Parathyroid adenoma (tissue), 2 donors: ENCODE data around the gene CALCOCO1.

Source experiments
- H2AFZ ChIP-seq: fragments of 300-600 bp; sonication (generic); one replicate; pipeline ENCODE4 v1.7.0; 2017; ENCODE audit warnings: antibody characterized with exemption, mild to moderate bottlenecking
- H3K27ac ChIP-seq: fragments of 300-600 bp; sonication (generic); one replicate; pipeline ENCODE4 v1.7.0; 2017
- H3K27me3 ChIP-seq: fragments of 300-600 bp; sonication (generic); one replicate; pipeline ENCODE4 v1.7.0; 2017; ENCODE audit warnings: low read length; ENCODE audit not compliant: control insufficient read depth, insufficient read depth
- H3K36me3 ChIP-seq: fragments of 300-600 bp; sonication (generic); one replicate; pipeline ENCODE4 v1.7.0; 2017; ENCODE audit warnings: low read length; ENCODE audit not compliant: control insufficient read depth, insufficient read depth
- H3K4me1 ChIP-seq: fragments of 300-600 bp; sonication (generic); one replicate; pipeline ENCODE4 v1.7.0; 2017; ENCODE audit warnings: control low read depth
- H3K4me2 ChIP-seq: fragments of 300-600 bp; sonication (generic); one replicate; pipeline ENCODE4 v1.7.0; 2017; ENCODE audit warnings: low read length
- H3K4me3 ChIP-seq: fragments of 300-600 bp; sonication (generic); one replicate; pipeline ENCODE4 v1.7.0; 2017; ENCODE audit warnings: low read depth, low read length
- H3K79me2 ChIP-seq: fragments of 300-600 bp; sonication (generic); one replicate; pipeline ENCODE4 v1.7.0; 2017; ENCODE audit warnings: control low read depth
- H3K9ac ChIP-seq: fragments of 300-600 bp; sonication (generic); one replicate; pipeline ENCODE4 v1.7.0; 2017; ENCODE audit warnings: mild to moderate bottlenecking
- H3K9me3 ChIP-seq: fragments of 300-600 bp; sonication (generic); one replicate; pipeline ENCODE4 v1.7.0; 2017; ENCODE audit warnings: low read length; ENCODE audit not compliant: control insufficient read depth
- TF ChIP-seq, protein P1 (sequence below): fragments of 300-600 bp; sonication (generic); IDR thresholded peaks from one replicate; pipeline ENCODE4 v1.7.0; 2017; ENCODE audit warnings: antibody characterized with exemption, mild to moderate bottlenecking
- donor health status: primary hyperparathyroidism.

CALCOCO1 gene

DNA sequence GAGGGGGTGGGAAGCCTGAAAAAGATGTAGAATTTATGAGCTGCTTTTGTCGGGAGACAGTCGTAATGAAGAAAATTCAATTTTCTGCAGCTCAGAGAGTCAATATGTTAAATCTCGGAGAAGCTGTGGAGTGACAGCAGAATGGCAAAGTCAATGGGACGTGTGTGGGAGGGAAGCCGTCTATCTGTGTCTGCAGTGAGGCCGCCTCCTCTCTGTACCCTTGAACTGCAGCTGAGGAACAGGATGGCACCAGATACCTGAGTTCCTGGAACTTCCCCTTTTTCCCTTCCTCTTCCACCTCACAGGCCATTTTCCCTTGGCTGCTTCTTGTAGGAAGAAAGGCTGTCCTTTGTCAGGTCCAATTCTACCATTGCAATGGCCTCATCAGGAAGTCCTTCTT is 9.3 kb upstream of the CALCOCO1 start:
- H3K4me2 ChIP-seq, result no peak overlapping the region
- H3K36me3 ChIP-seq, result no peaks in the 10 kb centered on the region
- TF ChIP-seq, protein P1, sequence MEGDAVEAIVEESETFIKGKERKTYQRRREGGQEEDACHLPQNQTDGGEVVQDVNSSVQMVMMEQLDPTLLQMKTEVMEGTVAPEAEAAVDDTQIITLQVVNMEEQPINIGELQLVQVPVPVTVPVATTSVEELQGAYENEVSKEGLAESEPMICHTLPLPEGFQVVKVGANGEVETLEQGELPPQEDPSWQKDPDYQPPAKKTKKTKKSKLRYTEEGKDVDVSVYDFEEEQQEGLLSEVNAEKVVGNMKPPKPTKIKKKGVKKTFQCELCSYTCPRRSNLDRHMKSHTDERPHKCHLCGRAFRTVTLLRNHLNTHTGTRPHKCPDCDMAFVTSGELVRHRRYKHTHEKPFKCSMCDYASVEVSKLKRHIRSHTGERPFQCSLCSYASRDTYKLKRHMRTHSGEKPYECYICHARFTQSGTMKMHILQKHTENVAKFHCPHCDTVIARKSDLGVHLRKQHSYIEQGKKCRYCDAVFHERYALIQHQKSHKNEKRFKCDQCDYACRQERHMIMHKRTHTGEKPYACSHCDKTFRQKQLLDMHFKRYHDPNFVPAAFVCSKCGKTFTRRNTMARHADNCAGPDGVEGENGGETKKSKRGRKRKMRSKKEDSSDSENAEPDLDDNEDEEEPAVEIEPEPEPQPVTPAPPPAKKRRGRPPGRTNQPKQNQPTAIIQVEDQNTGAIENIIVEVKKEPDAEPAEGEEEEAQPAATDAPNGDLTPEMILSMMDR, result no peak
- H3K4me3 ChIP-seq, result no peak overlapping the region
- H2AFZ ChIP-seq, result no peak overlapping the region
- H3K27ac ChIP-seq, result no peak overlapping the region
- peaks cover 10% of the 10 kb centered on the region for H3K4me1 ChIP-seq
- no peak overlapping the region for H3K9ac ChIP-seq
- H3K27me3 ChIP-seq, result no peaks in the 10 kb centered on the region
- H3K9me3 ChIP-seq, result no peaks in the 10 kb centered on the region
- no peaks in the 10 kb centered on the region for H3K79me2 ChIP-seq

DNA sequence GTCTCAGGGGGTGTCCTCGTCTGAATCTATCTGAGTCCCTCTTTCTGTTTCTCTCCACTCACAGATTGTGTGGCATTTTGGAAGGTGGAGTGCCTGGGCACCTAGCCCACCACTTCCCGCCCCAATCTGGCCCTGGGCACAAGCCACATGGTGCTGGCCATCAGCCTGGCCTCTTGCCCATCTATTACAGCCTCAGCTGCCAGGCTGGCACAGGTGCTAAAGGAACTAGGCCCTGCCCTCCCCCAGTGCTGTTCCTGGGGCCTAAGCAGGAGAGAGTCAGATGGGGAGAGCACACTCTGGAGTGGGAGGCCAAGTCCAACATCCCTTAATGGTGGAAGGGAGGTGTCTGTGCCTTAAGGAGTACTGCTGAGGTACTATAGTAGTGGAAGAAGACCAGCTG is 8.3 kb upstream of the CALCOCO1 start:
- Histone ChIP-seq H3K27ac (no peak overlapping the region), H2AFZ (no peak overlapping the region), H3K9ac (no peak overlapping the region), H3K4me1 (peaks cover 10% of the 10 kb centered on the region), H3K4me2 (no peak overlapping the region), H3K36me3 (no peaks in the 10 kb centered on the region), H3K79me2 (no peaks in the 10 kb centered on the region), H3K4me3 (no peak overlapping the region), H3K27me3 (no peaks in the 10 kb centered on the region), H3K9me3 (no peaks in the 10 kb centered on the region)
- TF ChIP-seq, protein P1, result no peak

DNA sequence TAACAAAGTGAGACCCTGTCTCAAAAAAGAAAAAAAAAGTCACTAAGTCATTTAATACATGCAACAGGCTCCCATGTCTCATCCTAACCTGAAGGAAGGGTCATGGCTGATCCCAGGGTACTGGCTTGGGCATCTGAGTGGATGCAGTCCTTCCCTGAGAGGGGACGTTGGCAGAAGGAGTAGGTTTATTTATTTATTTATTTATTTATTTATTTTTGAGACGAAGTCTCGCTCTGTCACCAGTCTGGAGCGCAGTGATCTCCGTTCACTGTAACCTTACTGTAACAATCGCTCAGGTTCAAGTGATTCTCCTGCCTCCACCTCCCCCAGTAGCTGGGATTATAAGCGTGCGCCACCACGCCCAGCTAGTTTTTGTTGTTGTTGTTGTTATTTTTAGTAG is 7.2 kb upstream of the CALCOCO1 start:
- Histone ChIP-seq H2AFZ (no peak overlapping the region), H3K9me3 (no peaks in the 10 kb centered on the region), H3K36me3 (no peaks in the 10 kb centered on the region), H3K4me2 (no peak overlapping the region), H3K9ac (no peak overlapping the region), H3K4me1 (peaks cover 5% of the 10 kb centered on the region), H3K27ac (no peak overlapping the region), H3K79me2 (no peaks in the 10 kb centered on the region), H3K27me3 (no peaks in the 10 kb centered on the region), H3K4me3 (no peak overlapping the region)
- TF ChIP-seq, protein P1, result no peak

DNA sequence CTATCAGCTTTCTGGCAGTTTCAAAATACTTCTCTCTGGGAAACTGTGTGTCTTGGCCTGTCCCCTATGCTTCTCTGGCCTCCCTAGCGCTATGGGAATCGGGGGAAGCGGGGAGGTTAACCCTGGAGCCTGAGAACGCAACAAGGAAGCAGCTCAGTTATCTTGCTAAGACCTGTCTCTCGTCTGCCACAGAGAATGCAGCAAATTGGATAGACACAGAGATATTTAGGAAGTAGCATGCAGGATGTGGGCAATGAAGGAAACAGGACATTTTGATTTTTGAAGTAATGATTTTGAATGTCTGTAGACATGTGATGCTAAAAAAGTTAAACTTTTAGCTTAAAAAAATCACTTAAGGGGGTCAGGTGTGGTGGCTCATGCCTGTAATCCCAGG is 6.6 kb upstream of the CALCOCO1 start:
- H3K4me2 ChIP-seq, result no peak overlapping the region
- no peak overlapping the region for H2AFZ ChIP-seq
- H3K9me3 ChIP-seq, result no peaks in the 10 kb centered on the region
- peaks cover 1% of the 10 kb centered on the region for H3K4me1 ChIP-seq
- TF ChIP-seq, protein P1, result no peak
- no peak overlapping the region for H3K4me3 ChIP-seq
- H3K27me3 ChIP-seq, result no peaks in the 10 kb centered on the region
- H3K36me3 ChIP-seq, result no peaks in the 10 kb centered on the region
- H3K9ac ChIP-seq, result no peak overlapping the region
- H3K79me2 ChIP-seq, result no peaks in the 10 kb centered on the region
- no peak overlapping the region for H3K27ac ChIP-seq

DNA sequence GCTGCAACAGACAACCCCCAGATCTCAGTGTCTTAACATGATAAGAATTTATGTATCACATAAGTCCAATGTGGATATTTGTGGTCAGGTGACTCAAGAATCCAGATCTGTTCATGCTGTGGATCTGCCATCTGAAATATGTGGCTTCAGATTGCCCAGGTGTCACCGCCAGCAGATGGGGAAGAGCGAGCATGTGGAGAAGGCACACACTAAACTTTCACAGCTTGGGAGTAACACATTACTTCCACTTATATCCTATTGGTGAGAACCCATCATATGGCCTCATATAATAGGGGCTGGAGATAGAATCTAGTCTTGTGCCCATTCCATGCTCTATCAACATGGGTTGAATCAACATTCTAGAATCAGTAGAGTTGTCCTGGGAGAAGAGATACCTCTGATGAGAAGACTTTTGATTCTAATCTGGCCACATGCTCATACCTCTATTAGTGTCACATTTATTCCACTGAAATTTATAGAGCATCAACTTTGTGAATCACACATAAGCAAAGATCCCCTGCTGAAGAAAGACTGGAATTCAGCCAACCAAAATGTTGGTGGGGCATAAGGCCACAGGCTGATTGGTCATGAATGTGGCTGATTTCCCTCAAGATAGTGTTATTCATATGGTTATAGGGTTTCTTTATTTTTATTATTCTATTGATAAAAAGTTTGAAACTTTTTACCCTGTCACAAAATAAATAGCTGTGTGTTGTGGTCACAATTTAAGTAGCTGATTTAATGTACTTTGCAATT is 6.0 kb upstream of the CALCOCO1 start:
- H3K4me1 ChIP-seq, result no peaks in the 10 kb centered on the region
- no peaks in the 10 kb centered on the region for H3K9me3 ChIP-seq
- no peak overlapping the region for H3K9ac ChIP-seq
- no peaks in the 10 kb centered on the region for H3K79me2 ChIP-seq
- H3K4me2 ChIP-seq, result no peak overlapping the region
- TF ChIP-seq, protein P1, result no peak
- no peak overlapping the region for H2AFZ ChIP-seq
- H3K27ac ChIP-seq, result no peak overlapping the region
- no peaks in the 10 kb centered on the region for H3K27me3 ChIP-seq
- no peak overlapping the region for H3K4me3 ChIP-seq
- no peaks in the 10 kb centered on the region for H3K36me3 ChIP-seq
